GM12878 (cell line): Measurements from ENCODE around the gene TUT4.

Experiments used
- CBX3 ChIP-seq: fragments of 200-600 bp; sonication (generic); IDR thresholded peaks from 2 replicates; pipeline ENCODE4 v1.6.1; 2016; ENCODE audit warnings: low read depth, borderline replicate concordance
- EGR1 ChIP-seq, 2 experiments: IDR thresholded peaks; 1 replicate in 1 of 2; 2 replicates in 1 of 2; pipeline ENCODE4 v1.6.1; 2011 to 2012; ENCODE audit warnings: low read depth in 2 of 2, low read length in 2 of 2, borderline replicate concordance in 1 of 2, mild to moderate bottlenecking in 1 of 2, moderate library complexity in 1 of 2
- FOXK2 ChIP-seq: fragments of 450-650 bp; IDR thresholded peaks from 2 replicates; pipeline ENCODE4 v1.6.1; 2017; ENCODE audit warnings: mild to moderate bottlenecking, moderate library complexity
- HDGF ChIP-seq: fragments of 450-650 bp; IDR thresholded peaks from 2 replicates; pipeline ENCODE4 v1.6.1; 2016; ENCODE audit warnings: antibody characterized with exemption
- RAD21 ChIP-seq: IDR thresholded peaks from 2 replicates; pipeline ENCODE4 v1.6.1; 2011; ENCODE audit warnings: mild to moderate bottlenecking, low read depth, low read length, moderate library complexity; ENCODE audit not compliant: insufficient read depth
- SUZ12 ChIP-seq: fragments of 200-600 bp; sonication (generic); IDR thresholded peaks from one replicate; pipeline ENCODE4 v1.6.1; 2018; ENCODE audit warnings: antibody characterized with exemption, mild to moderate bottlenecking; ENCODE audit not compliant: unreplicated experiment
- TF ChIP-seq, protein P1 (sequence below), 3 experiments: IDR thresholded peaks in 2 of 3; conservative IDR thresholded peaks in 1 of 3; 2 replicates each; pipeline ENCODE4 v1.5.1; 2011; ENCODE audit warnings: low read depth in 3 of 3, low read length in 3 of 3, mild to moderate bottlenecking in 3 of 3, control low read depth in 2 of 3, moderate library complexity in 2 of 3, inconsistent platforms in 1 of 3, mixed read lengths in 1 of 3; ENCODE audit not compliant: control insufficient read depth in 2 of 3, insufficient read depth in 1 of 3; ENCODE audit errors: extremely low read depth in 1 of 3

- TF ChIP-seq EGR1 (IDR thresholded peaks at IDR 0.05; ENCODE audit: borderline replicate concordance in 1 of 2, low read depth in 2 of 2, low read length in 2 of 2), result no peak
- TF ChIP-seq CBX3, result no peak
- no peak for TF ChIP-seq RAD21
- TF ChIP-seq, protein P1, sequence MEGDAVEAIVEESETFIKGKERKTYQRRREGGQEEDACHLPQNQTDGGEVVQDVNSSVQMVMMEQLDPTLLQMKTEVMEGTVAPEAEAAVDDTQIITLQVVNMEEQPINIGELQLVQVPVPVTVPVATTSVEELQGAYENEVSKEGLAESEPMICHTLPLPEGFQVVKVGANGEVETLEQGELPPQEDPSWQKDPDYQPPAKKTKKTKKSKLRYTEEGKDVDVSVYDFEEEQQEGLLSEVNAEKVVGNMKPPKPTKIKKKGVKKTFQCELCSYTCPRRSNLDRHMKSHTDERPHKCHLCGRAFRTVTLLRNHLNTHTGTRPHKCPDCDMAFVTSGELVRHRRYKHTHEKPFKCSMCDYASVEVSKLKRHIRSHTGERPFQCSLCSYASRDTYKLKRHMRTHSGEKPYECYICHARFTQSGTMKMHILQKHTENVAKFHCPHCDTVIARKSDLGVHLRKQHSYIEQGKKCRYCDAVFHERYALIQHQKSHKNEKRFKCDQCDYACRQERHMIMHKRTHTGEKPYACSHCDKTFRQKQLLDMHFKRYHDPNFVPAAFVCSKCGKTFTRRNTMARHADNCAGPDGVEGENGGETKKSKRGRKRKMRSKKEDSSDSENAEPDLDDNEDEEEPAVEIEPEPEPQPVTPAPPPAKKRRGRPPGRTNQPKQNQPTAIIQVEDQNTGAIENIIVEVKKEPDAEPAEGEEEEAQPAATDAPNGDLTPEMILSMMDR (IDR thresholded peaks at IDR 0.05 in 2 of 3, conservative IDR thresholded peaks at IDR 0.05 in 1 of 3; ENCODE audit: control insufficient read depth in 2 of 3, extremely low read depth in 1 of 3, insufficient read depth in 1 of 3, low read depth in 3 of 3, low read length in 3 of 3), result no peak
- no peak for TF ChIP-seq HDGF
- no peak for TF ChIP-seq FOXK2
- no peak for TF ChIP-seq SUZ12
These were observed 128.7 kb downstream of the TUT4 start for GRCh38 chr1:52424231-52424636.
